Keratinocyte (primary cell): ENCODE data around the gene SIAH2. TPM values are rescaled to one million over a fixed set of nuclear protein-coding genes. Genes with fewer than 3 reads are reported as not detected.

ENCODE experiments used
- DNase-seq: peaks from one replicate; pipeline ENCODE4 v3.0.0-alpha.2; 2011; ENCODE audit warnings: low read depth, missing footprints, low spot score
- FAIRE-seq: peaks from 2 replicates; lab custom pipeline; 2011; peaks lifted over from hg19 to GRCh38; lab: Jason Lieb, UNC
- H2AFZ ChIP-seq: 2 replicates; pipeline ENCODE4 v1.6.0; 2012; ENCODE audit warnings: low read length, control low read depth, inconsistent platforms; ENCODE audit not compliant: control insufficient read depth
- H3K27ac ChIP-seq: 2 replicates; pipeline ENCODE4 v1.5.1; 2011; ENCODE audit warnings: low read length; ENCODE audit not compliant: control insufficient read depth, insufficient read depth
- H3K27me3 ChIP-seq: 3 replicates; pipeline ENCODE4 v1.6.0; 2011; ENCODE audit warnings: low read length; ENCODE audit not compliant: control insufficient read depth, insufficient read depth; ENCODE audit errors: extremely low read depth
- H3K36me3 ChIP-seq, 2 experiments: 2 replicates in 1 of 2; 3 replicates in 1 of 2; pipeline ENCODE4 v1.5.1; 2011; ENCODE audit warnings: low read length in 2 of 2, mild to moderate bottlenecking in 1 of 2; ENCODE audit not compliant: control insufficient read depth in 2 of 2, insufficient read depth in 2 of 2; ENCODE audit errors: extremely low read depth in 1 of 2
- H3K4me1 ChIP-seq: 3 replicates; pipeline ENCODE4 v1.5.1; 2011; ENCODE audit warnings: low read length; ENCODE audit not compliant: control insufficient read depth, insufficient read depth; ENCODE audit errors: extremely low read depth
- H3K4me2 ChIP-seq: 3 replicates; pipeline ENCODE4 v1.6.0; 2011; ENCODE audit warnings: low read depth, low read length; ENCODE audit not compliant: control insufficient read depth, insufficient read depth; ENCODE audit errors: extremely low read depth
- H3K4me3 ChIP-seq, 3 experiments: fragments of 200-600 bp in 1 of 3; sonication (generic) in 1 of 3; 2 replicates in 2 of 3; 3 replicates in 1 of 3; pipeline ENCODE4 v1.5.1; 2011 to 2016; ENCODE audit warnings: low read length in 3 of 3, mild to moderate bottlenecking in 3 of 3, control low read depth in 2 of 3, inconsistent platforms in 1 of 3, low read depth in 1 of 3, mixed read lengths in 1 of 3, mixed run types in 1 of 3, moderate library complexity in 1 of 3; ENCODE audit not compliant: control insufficient read depth in 2 of 3, insufficient read depth in 2 of 3; ENCODE audit errors: extremely low read depth in 1 of 3
- H3K79me2 ChIP-seq: 2 replicates; pipeline ENCODE4 v1.6.0; 2012; ENCODE audit warnings: low read length; ENCODE audit not compliant: control insufficient read depth, insufficient read depth
- H3K9ac ChIP-seq: 3 replicates; pipeline ENCODE4 v1.6.0; 2011; ENCODE audit warnings: low read length; ENCODE audit not compliant: control insufficient read depth, insufficient read depth; ENCODE audit errors: extremely low read depth
- H3K9me1 ChIP-seq: 3 replicates; pipeline ENCODE4 v1.6.0; 2011; ENCODE audit warnings: low read length; ENCODE audit not compliant: control insufficient read depth, insufficient read depth; ENCODE audit errors: extremely low read depth
- H3K9me3 ChIP-seq: 2 replicates; pipeline ENCODE4 v1.5.1; 2012; ENCODE audit warnings: low read depth, low read length; ENCODE audit not compliant: control insufficient read depth
- H4K20me1 ChIP-seq: 3 replicates; pipeline ENCODE4 v1.6.0; 2011; ENCODE audit warnings: low read length; ENCODE audit not compliant: control insufficient read depth, insufficient read depth; ENCODE audit errors: extremely low read depth
- EZH2 ChIP-seq: IDR thresholded peaks from one replicate; pipeline ENCODE4 v1.6.1; 2012; ENCODE audit warnings: inconsistent platforms, mild to moderate bottlenecking, low read length, moderate library complexity
- dilution Hi-C: fragments of 300-500 bp; cut with MboI; formaldehyde crosslinking; loops from one replicate; pipeline ENCODE4 v1.7.0; 2020; ENCODE audit warnings: low sequenced_read_pairs; ENCODE audit not compliant: extremely low pct_ligation_motif_present
- polyA plus RNA-seq, 5 experiments: library from polyadenylated mRNA; depleted of rRNA in 3 of 5; stranded (reverse) in 3 of 5; stranded (forward) in 1 of 5; unstranded in 1 of 5; fragments of >200 nt; gene quantifications; 1 replicate in 1 of 5; 2 replicates in 3 of 5; 3 replicates in 1 of 5; pipeline versions ENCODE4 v1.2.1 to v1.2.3, GENCODE V29; 2011 to 2012; ENCODE audit warnings: missing spikeins in 2 of 5, low read depth in 1 of 5, low replicate concordance in 1 of 5
- TF ChIP-seq, protein P1 (sequence below), 3 experiments: IDR thresholded peaks in 1 of 3; conservative IDR thresholded peaks in 1 of 3; optimal IDR thresholded peaks in 1 of 3; 2 replicates in 2 of 3; 3 replicates in 1 of 3; pipeline versions ENCODE3 to v1.5.1; 2011; ENCODE audit warnings: low read length in 3 of 3, mild to moderate bottlenecking in 3 of 3, moderate library complexity in 2 of 3, control low read depth in 1 of 3, inconsistent platforms in 1 of 3; ENCODE audit not compliant: insufficient read depth in 2 of 3; ENCODE audit errors: extremely low read depth in 1 of 3

The SIAH2 gene
- polyA plus RNA-seq, 1 donor (not counting 4 experiments of a cell fraction or from before 2014, with no cell fraction given), result 44.8 TPM

- Histone ChIP-seq H3K9me1 (no peaks in the 10 kb centered on the region), H3K9me3 (no peaks in the 10 kb centered on the region), H3K9ac (peak within 1 kb of the TSS; percentile 84), H3K4me3 (peak within 1 kb of the TSS; percentile 57 to 86 (median 78)), H3K36me3 (no peaks in the 10 kb centered on the region), H3K4me1 (peaks cover 17% of the 10 kb centered on the region), H3K79me2 (no peaks in the 10 kb centered on the region), H3K4me2 (peak within 1 kb of the TSS; percentile 84), H2AFZ (peak within 1 kb of the TSS; percentile 96), H4K20me1 (no peaks in the 10 kb centered on the region), H3K27me3 (no peaks in the 10 kb centered on the region), H3K27ac (peak within 1 kb of the TSS; percentile 71)
- no peak for TF ChIP-seq EZH2
- TF ChIP-seq, protein P1, sequence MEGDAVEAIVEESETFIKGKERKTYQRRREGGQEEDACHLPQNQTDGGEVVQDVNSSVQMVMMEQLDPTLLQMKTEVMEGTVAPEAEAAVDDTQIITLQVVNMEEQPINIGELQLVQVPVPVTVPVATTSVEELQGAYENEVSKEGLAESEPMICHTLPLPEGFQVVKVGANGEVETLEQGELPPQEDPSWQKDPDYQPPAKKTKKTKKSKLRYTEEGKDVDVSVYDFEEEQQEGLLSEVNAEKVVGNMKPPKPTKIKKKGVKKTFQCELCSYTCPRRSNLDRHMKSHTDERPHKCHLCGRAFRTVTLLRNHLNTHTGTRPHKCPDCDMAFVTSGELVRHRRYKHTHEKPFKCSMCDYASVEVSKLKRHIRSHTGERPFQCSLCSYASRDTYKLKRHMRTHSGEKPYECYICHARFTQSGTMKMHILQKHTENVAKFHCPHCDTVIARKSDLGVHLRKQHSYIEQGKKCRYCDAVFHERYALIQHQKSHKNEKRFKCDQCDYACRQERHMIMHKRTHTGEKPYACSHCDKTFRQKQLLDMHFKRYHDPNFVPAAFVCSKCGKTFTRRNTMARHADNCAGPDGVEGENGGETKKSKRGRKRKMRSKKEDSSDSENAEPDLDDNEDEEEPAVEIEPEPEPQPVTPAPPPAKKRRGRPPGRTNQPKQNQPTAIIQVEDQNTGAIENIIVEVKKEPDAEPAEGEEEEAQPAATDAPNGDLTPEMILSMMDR (optimal IDR thresholded peaks at IDR 0.05 in 1 of 3, IDR thresholded peaks at IDR 0.05 in 1 of 3, conservative IDR thresholded peaks at IDR 0.05 in 1 of 3; ENCODE audit: extremely low read depth in 1 of 3, insufficient read depth in 2 of 3, low read length in 3 of 3), result peak in 1 of 3 experiments; percentile 1
- dilution Hi-C loops, result no loop called here
- FAIRE-seq (no peak), DNase-seq (no peak)
Measured at GRCh38 chr3:150703756-150704344, 59.1 kb downstream of the SIAH2 start, which contains the start of gene ERICH6. Gene ERICH6, minus strand, starts transcription at chr3:150703920. Its CDS starts 22 bp downstream, at chr3:150703898.

DNA sequence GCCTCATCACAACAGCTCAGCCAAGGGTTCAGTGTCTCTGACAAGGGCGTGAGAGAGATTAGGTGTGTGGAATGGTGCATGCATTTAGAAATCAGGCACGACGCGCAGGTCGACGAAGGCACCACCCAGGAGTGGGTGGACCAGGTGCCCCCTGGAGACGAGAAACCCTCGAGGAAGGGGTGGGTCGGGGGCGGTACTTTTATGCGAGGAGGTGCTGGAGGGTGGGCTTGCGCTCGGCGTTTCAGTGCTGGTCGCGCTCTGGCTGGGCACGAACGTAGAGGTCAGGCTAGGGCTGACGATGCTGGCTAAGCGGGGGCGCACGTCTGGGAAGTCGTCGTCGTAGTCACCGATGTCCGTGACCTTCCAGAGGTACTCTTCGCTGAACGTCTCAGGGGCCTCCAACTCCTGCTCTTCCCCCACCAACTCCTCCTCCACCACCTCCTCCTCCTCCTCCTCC, 59.6 kb downstream of the SIAH2 start:
- H3K4me3 ChIP-seq, result peak overlapping the region; percentile 57 to 86 (median 78)
- dilution Hi-C loops, result no loop called here
- TF ChIP-seq, protein P1 (optimal IDR thresholded peaks at IDR 0.05 in 1 of 3, IDR thresholded peaks at IDR 0.05 in 1 of 3, conservative IDR thresholded peaks at IDR 0.05 in 1 of 3; ENCODE audit: extremely low read depth in 1 of 3, insufficient read depth in 2 of 3, low read length in 3 of 3), result no peak
- TF ChIP-seq EZH2, result no peak
- H3K9me3 ChIP-seq, result no peaks in the 10 kb centered on the region
- peak overlapping the region; percentile 96 for H2AFZ ChIP-seq
- H3K36me3 ChIP-seq, result no peaks in the 10 kb centered on the region
- no peaks in the 10 kb centered on the region for H3K27me3 ChIP-seq
- H3K79me2 ChIP-seq, result no peaks in the 10 kb centered on the region
- H3K9ac ChIP-seq, result peak overlapping the region; percentile 84
- peak overlapping the region; percentile 84 for H3K4me2 ChIP-seq
- FAIRE-seq, result no peak
- no peaks in the 10 kb centered on the region for H4K20me1 ChIP-seq
- H3K27ac ChIP-seq, result peak overlapping the region; percentile 71
- no peak for DNase-seq
- no peaks in the 10 kb centered on the region for H3K9me1 ChIP-seq
- peaks cover 17% of the 10 kb centered on the region for H3K4me1 ChIP-seq
